NT2/D1 (cell line): ENCODE measurements around the gene ALKBH1.

Source experiments
- DNase-seq: peaks from one replicate; pipeline ENCODE4 v3.0.0-alpha.2; 2011; ENCODE audit warnings: low read depth, low spot score
- H3K27me3 ChIP-seq: 2 replicates; pipeline ENCODE4 v1.6.0; 2011; ENCODE audit warnings: mild to moderate bottlenecking; ENCODE audit not compliant: insufficient read length, insufficient read depth
- H3K36me3 ChIP-seq: 2 replicates; pipeline ENCODE4 v1.6.1; 2011; ENCODE audit warnings: mild to moderate bottlenecking, low read length, mixed read lengths; ENCODE audit not compliant: insufficient read depth, insufficient read length
- H3K4me1 ChIP-seq: 2 replicates; pipeline ENCODE4 v1.5.1; 2011; ENCODE audit not compliant: insufficient read depth, insufficient read length
- H3K4me3 ChIP-seq: 2 replicates; pipeline ENCODE4 v1.5.1; 2011; ENCODE audit warnings: low read depth; ENCODE audit not compliant: insufficient read length
- H3K9ac ChIP-seq: 2 replicates; pipeline ENCODE4 v1.6.0; 2011; ENCODE audit warnings: low read depth; ENCODE audit not compliant: insufficient read length
- H3K9me3 ChIP-seq: 2 replicates; pipeline ENCODE4 v1.5.1; 2011; ENCODE audit warnings: mild to moderate bottlenecking, low read length; ENCODE audit not compliant: insufficient read depth
- SUZ12 ChIP-seq: IDR thresholded peaks from 2 replicates; pipeline ENCODE4 v1.6.1; 2011; ENCODE audit not compliant: insufficient read length, insufficient read depth; ENCODE audit errors: extremely low read depth
- YY1 ChIP-seq: IDR thresholded peaks from 2 replicates; pipeline ENCODE4 v1.6.1; 2011; ENCODE audit not compliant: insufficient read length, insufficient read depth
- ZNF274 ChIP-seq: IDR thresholded peaks from 2 replicates; pipeline ENCODE4 v1.6.1; 2011; ENCODE audit warnings: mild to moderate bottlenecking, low read depth, low read length

Gene ALKBH1

DNA sequence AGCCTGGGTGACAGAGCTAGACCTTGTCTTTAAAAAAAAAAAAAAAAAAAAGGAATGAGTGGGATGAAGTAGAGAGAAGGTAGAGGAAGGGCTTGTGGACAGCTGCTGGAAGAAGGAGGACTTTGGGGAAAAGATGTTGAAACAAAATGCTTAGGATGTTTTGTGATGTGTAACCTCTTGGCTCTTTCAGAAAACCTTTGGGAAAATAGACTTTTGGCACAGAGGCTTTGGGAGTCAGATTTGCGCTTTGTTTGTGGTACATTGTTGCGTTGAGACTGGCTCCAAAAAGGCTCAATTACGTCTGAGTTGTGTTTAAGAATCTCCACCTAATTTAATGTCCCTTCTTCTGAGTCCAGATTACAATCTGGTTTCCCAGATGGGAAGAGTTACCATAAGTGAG is 58.5 kb downstream of the ALKBH1 start:
- Histone ChIP-seq H3K9ac (no peak overlapping the region), H3K36me3 (no peaks in the 10 kb centered on the region), H3K27me3 (no peaks in the 10 kb centered on the region), H3K4me1 (no peaks in the 10 kb centered on the region), H3K9me3 (no peaks in the 10 kb centered on the region), H3K4me3 (no peak overlapping the region)
- no peak for DNase-seq
- no peak for TF ChIP-seq YY1
- TF ChIP-seq SUZ12, result no peak
- TF ChIP-seq ZNF274, result no peak

DNA sequence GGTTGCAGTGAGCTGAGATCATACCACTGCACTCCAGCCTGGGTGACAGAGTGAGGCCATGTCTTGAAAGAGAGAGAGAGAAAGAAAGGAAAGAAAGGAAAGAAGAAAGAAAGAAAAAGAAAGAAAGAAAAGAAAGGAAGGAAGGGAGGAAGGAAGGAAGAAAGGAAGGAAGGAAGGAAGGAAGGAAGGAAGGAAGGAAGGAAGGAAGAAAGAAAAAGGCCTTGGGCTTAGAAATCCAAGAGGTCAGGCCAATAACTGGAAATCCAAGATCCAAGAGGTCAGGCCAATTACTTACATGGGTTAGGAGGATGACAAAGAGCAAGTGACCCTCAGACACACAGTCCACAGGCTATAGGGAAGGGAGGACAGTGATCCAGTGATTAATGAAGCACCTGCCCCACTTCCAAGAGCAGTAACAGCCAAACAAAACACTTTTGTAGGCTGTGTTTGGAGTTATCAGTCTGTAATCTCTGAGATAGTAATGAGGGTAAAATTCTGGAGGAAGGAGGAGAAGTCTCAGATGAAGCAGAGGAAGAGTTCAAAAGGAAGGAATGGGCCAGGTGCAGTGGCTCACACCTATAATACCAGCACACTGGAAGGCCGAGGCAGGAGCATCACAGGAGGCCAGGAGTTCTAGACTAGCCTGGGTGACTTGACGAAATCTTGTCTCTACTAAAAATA is 59.2 kb downstream of the ALKBH1 start:
- no peak overlapping the region for H3K9ac ChIP-seq
- no peaks in the 10 kb centered on the region for H3K4me1 ChIP-seq
- no peak for DNase-seq
- H3K27me3 ChIP-seq, result no peaks in the 10 kb centered on the region
- H3K4me3 ChIP-seq, result no peak overlapping the region
- no peak for TF ChIP-seq YY1
- no peak for TF ChIP-seq SUZ12
- no peak for TF ChIP-seq ZNF274
- no peaks in the 10 kb centered on the region for H3K9me3 ChIP-seq
- H3K36me3 ChIP-seq, result no peaks in the 10 kb centered on the region

DNA sequence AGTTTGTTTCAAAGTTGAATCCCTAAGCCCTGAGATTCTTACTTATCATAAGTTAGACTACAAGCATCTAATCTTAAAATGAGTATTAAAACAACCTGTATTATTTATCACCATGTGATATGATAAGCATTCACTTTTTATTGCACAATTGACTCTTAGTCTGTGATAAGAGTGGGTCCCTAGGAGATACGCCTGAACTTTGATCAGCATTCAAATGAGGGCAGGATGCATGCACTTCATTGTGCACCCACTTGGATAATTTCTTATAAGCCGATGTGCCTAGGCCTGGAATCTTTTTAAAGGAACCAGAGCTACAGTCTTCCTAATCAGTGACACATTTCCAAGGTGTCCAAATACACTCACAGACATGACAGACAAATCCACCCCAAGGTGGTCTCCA is 60.0 kb downstream of the ALKBH1 start:
- Histone ChIP-seq H3K27me3 (no peaks in the 10 kb centered on the region), H3K4me3 (no peak overlapping the region), H3K36me3 (no peaks in the 10 kb centered on the region)

DNA sequence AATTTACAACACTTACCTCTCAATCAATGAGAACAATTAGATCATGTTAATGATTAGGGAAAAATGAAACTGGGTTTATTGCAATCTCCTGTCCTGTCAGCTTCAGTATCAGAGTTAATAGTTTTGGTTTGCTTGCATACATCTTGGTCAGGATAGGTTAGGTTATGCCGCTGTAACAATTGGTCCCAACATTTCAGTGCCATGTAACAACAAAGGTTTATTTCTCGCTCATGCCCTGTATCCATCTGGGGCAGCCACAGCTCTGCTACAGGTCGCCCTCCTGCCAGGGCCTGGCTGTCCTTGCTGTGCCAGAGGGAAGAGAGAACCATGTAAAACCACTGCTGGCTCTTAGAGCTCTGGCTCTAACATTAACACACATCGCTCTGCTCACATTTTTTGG is 60.9 kb downstream of the ALKBH1 start:
- no peaks in the 10 kb centered on the region for H3K27me3 ChIP-seq
- H3K9me3 ChIP-seq, result no peaks in the 10 kb centered on the region
- no peak overlapping the region for H3K9ac ChIP-seq
- no peaks in the 10 kb centered on the region for H3K4me1 ChIP-seq
- DNase-seq, result no peak
- no peak overlapping the region for H3K4me3 ChIP-seq
- TF ChIP-seq ZNF274 (no peak), SUZ12 (no peak)
- no peaks in the 10 kb centered on the region for H3K36me3 ChIP-seq

More for the DNA sequence above, 60.0 kb downstream of the ALKBH1 start:
- no peaks in the 10 kb centered on the region for H3K9me3 ChIP-seq
- DNase-seq, result no peak
- no peaks in the 10 kb centered on the region for H3K4me1 ChIP-seq
- TF ChIP-seq YY1 (no peak), SUZ12 (no peak), ZNF274 (no peak)
- H3K9ac ChIP-seq, result no peak overlapping the region

DNA sequence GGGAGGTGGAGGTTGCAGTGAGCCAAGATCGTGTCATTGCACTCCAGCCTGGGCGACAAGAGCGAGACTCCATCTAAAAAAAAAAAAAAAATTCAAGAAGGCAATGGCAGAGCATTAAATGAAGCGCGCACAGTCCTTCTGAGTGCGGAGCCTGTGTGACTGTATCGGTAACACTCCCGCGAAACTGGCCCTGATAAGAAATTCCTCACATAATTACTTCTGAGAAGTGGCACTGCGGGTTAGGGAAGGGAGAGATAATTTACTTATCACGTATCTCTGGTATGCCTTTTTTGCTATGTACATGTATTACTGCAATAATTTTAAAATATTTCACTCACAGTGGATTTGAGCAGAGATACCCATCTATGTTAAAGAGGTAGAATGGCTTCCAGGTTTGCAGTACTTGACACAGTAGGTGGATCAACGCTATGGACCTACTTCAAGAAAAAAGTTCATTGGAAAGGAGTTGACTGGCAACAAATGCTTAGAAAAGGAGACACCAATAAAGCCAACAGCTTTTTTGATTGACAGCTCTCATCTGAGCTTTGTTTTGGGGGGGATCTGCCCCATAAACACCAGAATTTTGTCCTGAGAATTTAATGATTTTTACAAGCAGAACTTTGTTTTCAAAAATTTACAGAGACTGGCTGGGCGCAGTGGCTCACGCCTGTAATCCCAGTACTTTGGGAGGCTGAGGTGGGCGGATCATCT is 62.1 kb downstream of the ALKBH1 start:
- no peaks in the 10 kb centered on the region for H3K4me1 ChIP-seq
- no peaks in the 10 kb centered on the region for H3K9me3 ChIP-seq
- TF ChIP-seq SUZ12 (no peak), YY1 (no peak), ZNF274 (no peak)
- H3K36me3 ChIP-seq, result no peaks in the 10 kb centered on the region
- H3K4me3 ChIP-seq, result no peak overlapping the region
- no peak overlapping the region for H3K9ac ChIP-seq
- H3K27me3 ChIP-seq, result no peaks in the 10 kb centered on the region
- no peak for DNase-seq

DNA sequence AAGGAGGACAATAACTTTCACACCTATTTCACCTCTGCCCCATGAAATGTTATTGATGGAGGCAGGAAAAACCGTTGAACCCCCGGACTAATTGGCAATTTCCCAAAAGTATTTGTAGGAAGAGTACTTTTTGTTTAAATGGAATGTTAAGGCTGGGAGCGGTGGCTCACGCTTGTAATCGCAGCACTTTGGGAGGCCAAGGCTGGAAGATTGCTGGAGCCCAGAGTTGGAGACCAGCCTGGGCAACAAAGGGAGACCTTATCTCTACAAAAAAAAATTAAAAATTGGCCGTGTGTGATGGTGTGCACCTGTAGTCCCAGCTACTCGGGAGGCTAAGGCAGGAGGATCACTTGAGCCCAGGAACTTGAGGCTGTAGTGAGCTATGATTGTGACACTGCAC is 65.4 kb downstream of the ALKBH1 start:
- Histone ChIP-seq H3K4me1 (no peaks in the 10 kb centered on the region), H3K27me3 (no peaks in the 10 kb centered on the region), H3K9me3 (no peaks in the 10 kb centered on the region), H3K36me3 (no peaks in the 10 kb centered on the region), H3K9ac (no peak overlapping the region), H3K4me3 (no peak overlapping the region)
- DNase-seq, result no peak
- no peak for TF ChIP-seq SUZ12

DNA sequence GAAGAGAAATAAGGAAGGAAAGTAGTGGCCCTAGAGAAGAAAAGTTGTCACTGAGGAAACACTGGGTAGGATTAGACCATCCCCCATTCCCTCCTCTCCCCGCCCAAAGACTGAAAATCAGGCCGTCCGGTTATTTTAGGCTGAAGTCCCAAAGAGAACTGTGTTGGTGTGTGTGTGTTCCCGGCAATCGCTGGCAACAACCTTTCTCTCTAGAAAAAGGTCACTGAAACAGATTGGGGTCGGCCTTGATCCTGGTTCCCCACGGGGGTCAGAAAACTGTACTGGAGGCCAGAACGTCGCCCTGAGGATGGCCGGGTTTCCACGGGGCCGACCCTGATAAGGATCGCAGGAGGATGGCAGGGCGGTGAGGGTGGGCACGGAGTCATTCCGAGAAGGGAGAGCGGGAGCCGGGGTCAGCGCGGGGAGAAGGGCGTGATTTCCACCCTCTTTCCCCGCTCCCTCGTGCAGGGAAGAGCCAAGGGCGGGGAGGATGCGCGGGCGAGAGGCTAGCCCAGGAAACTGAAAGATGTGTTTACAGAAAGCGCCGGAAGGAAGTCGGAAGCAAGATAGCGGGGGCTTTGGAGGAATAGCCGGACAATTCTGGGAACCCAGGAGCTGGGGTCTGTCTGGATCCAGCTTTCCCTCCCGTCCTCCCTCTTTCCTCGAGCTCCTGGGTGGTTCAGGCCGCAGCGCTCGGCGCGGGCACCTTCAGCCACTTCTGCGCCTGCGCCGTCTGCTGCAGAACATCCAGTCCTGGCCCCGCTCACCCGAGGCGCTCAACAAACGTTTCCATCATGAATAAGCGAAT is 66.1 kb downstream of the ALKBH1 start:
- DNase-seq, result no peak
- H3K27me3 ChIP-seq, result no peaks in the 10 kb centered on the region
- H3K4me1 ChIP-seq, result no peaks in the 10 kb centered on the region
- no peak overlapping the region for H3K9ac ChIP-seq
- H3K4me3 ChIP-seq, result no peak overlapping the region
- H3K36me3 ChIP-seq, result no peaks in the 10 kb centered on the region
- no peak for TF ChIP-seq SUZ12
- no peak for TF ChIP-seq ZNF274
- no peak for TF ChIP-seq YY1
- no peaks in the 10 kb centered on the region for H3K9me3 ChIP-seq
